CD4-positive, CD25-positive, alpha-beta regulatory T cell (primary cell): ENCODE data around the gene PLCB2. TPM values are rescaled to one million over a fixed set of nuclear protein-coding genes. Genes with fewer than 3 reads are reported as not detected.

Experiments used
- ATAC-seq, 2 donors: fragments of 150-1000 bp; cut with Tn5 transposase; one replicate each; pipeline ENCODE4 v1.10.0; 2021; ENCODE audit warnings: low read depth in 2 of 2, moderate number of reproducible peaks in 2 of 2, moderate library complexity in 1 of 2
- DNase-seq, 3 donors: peaks; one replicate each; pipeline versions ENCODE4 v3.0.0 to v3.0.0-alpha.2; 2012 to 2022; ENCODE audit warnings: mixed read lengths in 1 of 3
- H3K27ac ChIP-seq: one replicate; pipeline ENCODE4 v1.7.0; 2013; ENCODE audit warnings: mild to moderate bottlenecking, low read length; ENCODE audit not compliant: insufficient read depth, poor library complexity, severe bottlenecking
- H3K27me3 ChIP-seq: one replicate; pipeline ENCODE4 v1.7.0; 2013; ENCODE audit warnings: low read length; ENCODE audit not compliant: control insufficient read depth, insufficient read depth
- H3K36me3 ChIP-seq: one replicate; pipeline ENCODE4 v1.7.0; 2013; ENCODE audit warnings: mild to moderate bottlenecking, low read length, moderate library complexity; ENCODE audit not compliant: control insufficient read depth, insufficient read depth
- H3K4me1 ChIP-seq: 2 replicates; pipeline ENCODE4 v1.7.0; 2013; ENCODE audit warnings: mild to moderate bottlenecking, low read length; ENCODE audit not compliant: insufficient read depth, control insufficient read depth, poor library complexity, severe bottlenecking
- H3K4me3 ChIP-seq: one replicate; pipeline ENCODE4 v1.7.0; 2013; ENCODE audit warnings: low read depth, mild to moderate bottlenecking, low read length, moderate library complexity
- H3K9me3 ChIP-seq, 2 experiments: 1 replicate in 1 of 2; 2 replicates in 1 of 2; pipeline ENCODE4 v1.7.0; 2013; ENCODE audit warnings: low read length in 2 of 2, mild to moderate bottlenecking in 1 of 2, moderate library complexity in 1 of 2; ENCODE audit not compliant: control insufficient read depth in 2 of 2
- H3K27ac Mint-ChIP-seq, 3 donors: one replicate each; pipeline ENCODE4 v1.8.0; 2020 to 2022; ENCODE audit warnings: mild to moderate bottlenecking in 3 of 3, mixed read lengths in 3 of 3, moderate library complexity in 2 of 3
- H3K27me3 Mint-ChIP-seq: one replicate; pipeline ENCODE4 v1.8.0; 2022; ENCODE audit warnings: mild to moderate bottlenecking, mixed read lengths
- H3K36me3 Mint-ChIP-seq: one replicate; pipeline ENCODE4 v1.8.0; 2020; ENCODE audit warnings: mixed read lengths
- H3K4me1 Mint-ChIP-seq, 4 donors: one replicate each; pipeline ENCODE4 v1.8.0; 2020 to 2022; ENCODE audit warnings: mixed read lengths in 4 of 4, mild to moderate bottlenecking in 1 of 4
- H3K4me3 Mint-ChIP-seq, 4 donors: one replicate each; pipeline ENCODE4 v1.8.0; 2020 to 2022; ENCODE audit warnings: mild to moderate bottlenecking in 4 of 4, mixed read lengths in 4 of 4, moderate library complexity in 3 of 4
- H3K9me3 Mint-ChIP-seq, 7 donors: one replicate each; pipeline ENCODE4 v1.8.0; 2020 to 2022; ENCODE audit warnings: mixed read lengths in 7 of 7, mild to moderate bottlenecking in 3 of 7, moderate library complexity in 2 of 7
- polyA plus RNA-seq, 4 donors: library from polyadenylated mRNA; unstranded; fragments of 300-500 nt; fragmentation: Illumina TruSeq; gene quantifications; one replicate each; pipeline ENCODE4 v1.2.3, GENCODE V29; 2021
- total RNA-seq: library from RNA; stranded (reverse); gene quantifications from one replicate; pipeline ENCODE4 v1.2.3, GENCODE V29; 2022

Gene PLCB2
- total and polyA plus RNA-seq, 5 donors from 2014 or later = 17.3 to 305 (median 21.3) TPM

GRCh38 chr15:40244961-40245523, 62.7 kb downstream of the PLCB2 start:
- Mint-ChIP-seq H3K9me3 (no peaks in the 10 kb centered on the region), H3K36me3 (no peaks in the 10 kb centered on the region), H3K4me3 (no peak overlapping the region), H3K27ac (no peak overlapping the region), H3K4me1 (no peaks in the 10 kb centered on the region), H3K27me3 (peaks cover 31% of the 10 kb centered on the region)
- no peak for ATAC-seq
- H3K36me3 ChIP-seq = no peaks in the 10 kb centered on the region
- DNase-seq = no peak
- no peaks in the 10 kb centered on the region for H3K4me1 ChIP-seq
- H3K27ac ChIP-seq = no peak overlapping the region
- H3K9me3 ChIP-seq = no peaks in the 10 kb centered on the region
- H3K4me3 ChIP-seq = no peak overlapping the region
- no peaks in the 10 kb centered on the region for H3K27me3 ChIP-seq

- Histone ChIP-seq H3K27me3 (no peaks in the 10 kb centered on the region), H3K4me3 (no peak overlapping the region), H3K36me3 (no peaks in the 10 kb centered on the region), H3K9me3 (no peaks in the 10 kb centered on the region), H3K27ac (no peak overlapping the region), H3K4me1 (peaks cover 12% of the 10 kb centered on the region)
- Mint-ChIP-seq H3K4me3 (no peak overlapping the region), H3K27me3 (peaks cover 36% of the 10 kb centered on the region), H3K36me3 (no peaks in the 10 kb centered on the region), H3K9me3 (no peaks in the 10 kb centered on the region), H3K4me1 (peaks cover 0 to 10% (median 2%) of the 10 kb centered on the region in 4 donors), H3K27ac (no peak overlapping the region)
- DNase-seq (no peak), ATAC-seq (no peak)
These were observed 64.5 kb downstream of the PLCB2 start for GRCh38 chr15:40243126-40243810.

GRCh38 chr15:40242601-40243000, 65.1 kb downstream of the PLCB2 start:
- H3K27me3 Mint-ChIP-seq = peaks cover 42% of the 10 kb centered on the region
- H3K27ac ChIP-seq = no peak overlapping the region
- no peak overlapping the region for H3K4me3 Mint-ChIP-seq
- no peak for ATAC-seq
- H3K9me3 ChIP-seq = no peaks in the 10 kb centered on the region
- no peak overlapping the region for H3K27ac Mint-ChIP-seq
- no peaks in the 10 kb centered on the region for H3K27me3 ChIP-seq
- no peaks in the 10 kb centered on the region for H3K36me3 ChIP-seq
- peaks cover 0 to 14% (median 2%) of the 10 kb centered on the region in 4 donors for H3K4me1 Mint-ChIP-seq
- peaks cover 12% of the 10 kb centered on the region for H3K4me1 ChIP-seq
- H3K36me3 Mint-ChIP-seq = no peaks in the 10 kb centered on the region
- H3K4me3 ChIP-seq = no peak overlapping the region
- DNase-seq = no peak
- H3K9me3 Mint-ChIP-seq = no peaks in the 10 kb centered on the region

GRCh38 chr15:40242213-40242599, 65.5 kb downstream of the PLCB2 start:
- DNase-seq = no peak
- H3K36me3 Mint-ChIP-seq = no peaks in the 10 kb centered on the region
- no peak overlapping the region for H3K4me3 ChIP-seq
- H3K4me1 ChIP-seq = peaks cover 12% of the 10 kb centered on the region
- H3K27ac Mint-ChIP-seq = no peak overlapping the region
- ATAC-seq = no peak
- H3K27me3 ChIP-seq = no peaks in the 10 kb centered on the region
- H3K27me3 Mint-ChIP-seq = peaks cover 43% of the 10 kb centered on the region
- no peaks in the 10 kb centered on the region for H3K9me3 ChIP-seq
- H3K27ac ChIP-seq = no peak overlapping the region
- H3K9me3 Mint-ChIP-seq = no peaks in the 10 kb centered on the region
- no peak overlapping the region for H3K4me3 Mint-ChIP-seq
- peaks cover 0 to 14% (median 2%) of the 10 kb centered on the region in 4 donors for H3K4me1 Mint-ChIP-seq
- H3K36me3 ChIP-seq = no peaks in the 10 kb centered on the region

GRCh38 chr15:40241269-40242212, 66.2 kb downstream of the PLCB2 start:
- no peaks in the 10 kb centered on the region for H3K9me3 ChIP-seq
- no peak overlapping the region for H3K4me3 Mint-ChIP-seq
- ATAC-seq = no peak
- DNase-seq = no peak
- H3K27ac ChIP-seq = no peak overlapping the region
- no peaks in the 10 kb centered on the region for H3K36me3 Mint-ChIP-seq
- H3K9me3 Mint-ChIP-seq = no peaks in the 10 kb centered on the region
- no peak overlapping the region for H3K27ac Mint-ChIP-seq
- peaks cover 37% of the 10 kb centered on the region for H3K27me3 Mint-ChIP-seq
- peaks cover 12% of the 10 kb centered on the region for H3K4me1 ChIP-seq
- no peaks in the 10 kb centered on the region for H3K36me3 ChIP-seq
- no peaks in the 10 kb centered on the region for H3K27me3 ChIP-seq
- no peak overlapping the region for H3K4me3 ChIP-seq
- H3K4me1 Mint-ChIP-seq = peaks cover 0 to 14% (median 2%) of the 10 kb centered on the region in 4 donors

- Histone ChIP-seq H3K9me3 (no peaks in the 10 kb centered on the region), H3K36me3 (no peaks in the 10 kb centered on the region), H3K4me1 (peaks cover 12% of the 10 kb centered on the region), H3K4me3 (no peak overlapping the region), H3K27ac (no peak overlapping the region), H3K27me3 (no peaks in the 10 kb centered on the region)
- Mint-ChIP-seq H3K36me3 (no peaks in the 10 kb centered on the region), H3K9me3 (no peaks in the 10 kb centered on the region), H3K4me1 (peaks cover 0 to 14% (median 2%) of the 10 kb centered on the region in 4 donors), H3K4me3 (no peak overlapping the region), H3K27ac (peak overlapping the region in 1 of 3 donors; percentile 38), H3K27me3 (peaks cover 30% of the 10 kb centered on the region)
- DNase-seq (no peak), ATAC-seq (no peak)
These were observed 67.0 kb downstream of the PLCB2 start for GRCh38 chr15:40240619-40241221.

- peaks cover 0 to 14% (median 2%) of the 10 kb centered on the region in 4 donors for H3K4me1 Mint-ChIP-seq
- Histone ChIP-seq H3K4me1 (peaks cover 12% of the 10 kb centered on the region), H3K36me3 (no peaks in the 10 kb centered on the region), H3K9me3 (no peaks in the 10 kb centered on the region), H3K4me3 (no peak overlapping the region), H3K27me3 (no peaks in the 10 kb centered on the region), H3K27ac (no peak overlapping the region)
- DNase-seq (no peak), ATAC-seq (no peak)
- H3K9me3 Mint-ChIP-seq = no peaks in the 10 kb centered on the region
- peaks cover 30% of the 10 kb centered on the region for H3K27me3 Mint-ChIP-seq
- no peaks in the 10 kb centered on the region for H3K36me3 Mint-ChIP-seq
- no peak overlapping the region for H3K4me3 Mint-ChIP-seq
- H3K27ac Mint-ChIP-seq = no peak overlapping the region
These were observed 67.8 kb downstream of the PLCB2 start for GRCh38 chr15:40239693-40240618.
